HG02678 (cell line): ENCODE results near the gene ZFC3H1.

Experiments used
- ATAC-seq: cut with Tn5 transposase; IDR thresholded peaks from one replicate; pipeline ENCODE4 v1.9.1; 2021; ENCODE audit warnings: mild to moderate bottlenecking, moderate library complexity; ENCODE audit not compliant: unreplicated experiment

Gene ZFC3H1

GRCh38 chr12:71682466-71682865 is 18.8 kb upstream of the ZFC3H1 start:
- ATAC-seq, result no peak

- no peak for ATAC-seq
These were observed 8.2 kb upstream of the ZFC3H1 start for GRCh38 chr12:71671816-71672215.

- ATAC-seq, result no peak
These were observed 7.7 kb upstream of the ZFC3H1 start for GRCh38 chr12:71671311-71671710.

- no peak for ATAC-seq
These were observed 2.6 kb upstream of the ZFC3H1 start for GRCh38 chr12:71666259-71666658.

GRCh38 chr12:71665090-71665463 is 1.4 kb upstream of the ZFC3H1 start:
- ATAC-seq, result no peak

- peak; percentile 14 for ATAC-seq
These were observed 902 bp upstream of the ZFC3H1 start for GRCh38 chr12:71664411-71665089.

GRCh38 chr12:71662849-71663560 is 643 bp downstream of the ZFC3H1 start:
- ATAC-seq, result peak; percentile 24

GRCh38 chr12:71661977-71662530 is 1.6 kb downstream of the ZFC3H1 start:
- no peak for ATAC-seq

GRCh38 chr12:71656740-71657139 is 6.9 kb downstream of the ZFC3H1 start:
- no peak for ATAC-seq

- ATAC-seq, result no peak
These were observed 7.7 kb downstream of the ZFC3H1 start for GRCh38 chr12:71655907-71656306.

- no peak for ATAC-seq
These were observed 8.2 kb downstream of the ZFC3H1 start for GRCh38 chr12:71655495-71655894.

GRCh38 chr12:71654200-71654599 is 9.4 kb downstream of the ZFC3H1 start:
- no peak for ATAC-seq

GRCh38 chr12:71653137-71653536 is 10.5 kb downstream of the ZFC3H1 start:
- ATAC-seq, result no peak

- no peak for ATAC-seq
These were observed 11.0 kb downstream of the ZFC3H1 start for GRCh38 chr12:71652656-71653055.

GRCh38 chr12:71649401-71649800 is 14.2 kb downstream of the ZFC3H1 start:
- ATAC-seq, result no peak

GRCh38 chr12:71648537-71648936 is 15.1 kb downstream of the ZFC3H1 start:
- no peak for ATAC-seq

- ATAC-seq, result no peak
These were observed 17.1 kb downstream of the ZFC3H1 start for GRCh38 chr12:71646512-71646911.

- ATAC-seq, result no peak
These were observed 18.4 kb downstream of the ZFC3H1 start for GRCh38 chr12:71645268-71645667.

- no peak for ATAC-seq
These were observed 21.4 kb downstream of the ZFC3H1 start for GRCh38 chr12:71642264-71642663.

- no peak for ATAC-seq
These were observed 22.3 kb downstream of the ZFC3H1 start for GRCh38 chr12:71641390-71641789.

- ATAC-seq, result no peak
These were observed 23.3 kb downstream of the ZFC3H1 start for GRCh38 chr12:71640316-71640715.

GRCh38 chr12:71639341-71639760 is 24.3 kb downstream of the ZFC3H1 start:
- peak; percentile 53 for ATAC-seq
